GM23338 (cell line): ENCODE data around the gene DNASE1L2. TPM values are rescaled to one million over a fixed set of nuclear protein-coding genes. Genes with fewer than 3 reads are reported as not detected.

Source experiments
- ATAC-seq: fragments of 200-7000 bp; cut with Tn5 transposase; 3 replicates; pipeline ENCODE4 v1.9.1; 2020
- DNase-seq: peaks from one replicate; pipeline ENCODE4 v3.0.0-alpha.2; 2015; ENCODE audit warnings: low spot score
- H2AFZ ChIP-seq: fragments of 200-600 bp; sonication (generic); 2 replicates; pipeline ENCODE4 v1.8.0; 2016; ENCODE audit warnings: antibody characterized with exemption, mild to moderate bottlenecking, moderate library complexity
- H3F3A ChIP-seq: fragments of 200-600 bp; sonication (generic); replicated peaks from 2 replicates; pipeline ENCODE4 v1.8.0; 2017; ENCODE audit warnings: antibody characterized with exemption, mixed run types, low read depth
- H3K27ac ChIP-seq: fragments of 200-600 bp; sonication (generic); 2 replicates; pipeline ENCODE4 v1.6.1; 2016; ENCODE audit warnings: low read depth
- H3K27me3 ChIP-seq: fragments of 200-600 bp; sonication (generic); 2 replicates; pipeline ENCODE4 v1.8.0; 2016; ENCODE audit warnings: mild to moderate bottlenecking, mixed run types, moderate library complexity; ENCODE audit not compliant: insufficient read depth
- H3K36me3 ChIP-seq: fragments of 200-600 bp; sonication (generic); 2 replicates; pipeline ENCODE4 v1.8.0; 2016; ENCODE audit warnings: mild to moderate bottlenecking; ENCODE audit not compliant: insufficient read depth
- H3K4me1 ChIP-seq: fragments of 200-600 bp; sonication (generic); 2 replicates; pipeline ENCODE4 v1.8.0; 2016; ENCODE audit warnings: mild to moderate bottlenecking, moderate library complexity; ENCODE audit not compliant: insufficient read depth
- H3K4me2 ChIP-seq: fragments of 200-600 bp; sonication (generic); 2 replicates; pipeline ENCODE4 v1.7.1; 2017; ENCODE audit warnings: mixed run types
- H3K4me3 ChIP-seq: fragments of 200-600 bp; sonication (generic); 2 replicates; pipeline ENCODE4 v1.6.1; 2016; ENCODE audit warnings: mixed run types
- H3K79me2 ChIP-seq: fragments of 200-600 bp; sonication (generic); replicated peaks from 2 replicates; pipeline ENCODE4 v1.8.0; 2017; ENCODE audit warnings: mild to moderate bottlenecking; ENCODE audit not compliant: insufficient read depth
- H3K9me2 ChIP-seq: fragments of 200-600 bp; sonication (generic); 2 replicates; pipeline ENCODE4 v1.8.0; 2017; ENCODE audit not compliant: insufficient read depth
- H4K20me1 ChIP-seq: fragments of 200-600 bp; sonication (generic); replicated peaks from 2 replicates; pipeline ENCODE4 v1.8.0; 2017; ENCODE audit warnings: mild to moderate bottlenecking; ENCODE audit not compliant: insufficient read depth
- H3K27ac Mint-ChIP-seq: 2 replicates; pipeline ENCODE4 v1.8.0; 2020; ENCODE audit warnings: inconsistent platforms, mild to moderate bottlenecking, moderate library complexity, mixed read lengths
- H3K27me3 Mint-ChIP-seq: 3 replicates; pipeline ENCODE4 v1.8.0; 2022; ENCODE audit warnings: low read depth, mild to moderate bottlenecking, moderate library complexity, mixed read lengths, inconsistent platforms; ENCODE audit not compliant: insufficient read depth, poor library complexity
- H3K36me3 Mint-ChIP-seq: 3 replicates; pipeline ENCODE4 v1.8.0; 2021; ENCODE audit warnings: low read depth, mild to moderate bottlenecking, inconsistent platforms, moderate library complexity, mixed read lengths
- H3K4me1 Mint-ChIP-seq: 3 replicates; pipeline ENCODE4 v1.8.0; 2020; ENCODE audit warnings: mild to moderate bottlenecking, inconsistent platforms, mixed read lengths
- H3K4me3 Mint-ChIP-seq: 3 replicates; pipeline ENCODE4 v1.8.0; 2021; ENCODE audit warnings: moderate library complexity, mild to moderate bottlenecking, inconsistent platforms, mixed read lengths
- H3K9me3 Mint-ChIP-seq: 3 replicates; pipeline ENCODE4 v1.8.0; 2020; ENCODE audit warnings: moderate library complexity, mild to moderate bottlenecking, inconsistent platforms, mixed read lengths
- EZH2 ChIP-seq: fragments of 200-600 bp; sonication (generic); IDR thresholded peaks from one replicate; pipeline ENCODE4 v1.8.0; 2017; ENCODE audit warnings: antibody characterized with exemption, mild to moderate bottlenecking, low read depth; ENCODE audit not compliant: unreplicated experiment
- EZH2phosphoT487 ChIP-seq: fragments of 200-600 bp; sonication (generic); IDR thresholded peaks from one replicate; pipeline ENCODE4 v1.8.1; 2018; ENCODE audit warnings: antibody characterized with exemption; ENCODE audit not compliant: unreplicated experiment
- NANOG ChIP-seq: IDR thresholded peaks from 2 replicates; pipeline ENCODE4 v1.6.1; 2016; ENCODE audit warnings: antibody characterized with exemption, borderline replicate concordance
- POLR2AphosphoS5 ChIP-seq: IDR thresholded peaks from 2 replicates; pipeline ENCODE4 v1.6.1; 2016; ENCODE audit warnings: antibody characterized with exemption, low read depth
- REST ChIP-seq: IDR thresholded peaks from one replicate; pipeline ENCODE4 v1.6.1; 2018; ENCODE audit warnings: antibody characterized with exemption; ENCODE audit not compliant: unreplicated experiment
- STAT1 ChIP-seq: IDR thresholded peaks from one replicate; pipeline ENCODE4 v1.6.1; 2016; ENCODE audit warnings: antibody characterized with exemption; ENCODE audit not compliant: unreplicated experiment
- polyA plus RNA-seq: library from polyadenylated mRNA; unstranded; fragments of >200 nt; fragmentation: Nextera tagmentation; extraction: Ambion mirVana; gene quantifications from 2 replicates; pipeline ENCODE4 v1.2.1, GENCODE V29; 2016
- total RNA-seq: library from RNA; depleted of rRNA; stranded (reverse); fragments of >200 nt; shearing (Covaris generic); gene quantifications from 2 replicates; pipeline ENCODE4 v1.2.3, GENCODE V29; 2014
- TF ChIP-seq, protein P1 (sequence below), 2 experiments: fragments of 200-600 bp in 1 of 2; sonication (generic) in 1 of 2; conservative IDR thresholded peaks; 2 replicates each; pipeline versions ENCODE4 v1.5.1 to v1.6.1; 2016 to 2017; ENCODE audit warnings: antibody characterized with exemption in 2 of 2, low read depth in 2 of 2, mild to moderate bottlenecking in 2 of 2, moderate library complexity in 1 of 2

DNASE1L2 gene
- total and polyA plus RNA-seq, 2 experiments from 2014 or later = 0.23 TPM; not detected in 1

DNA sequence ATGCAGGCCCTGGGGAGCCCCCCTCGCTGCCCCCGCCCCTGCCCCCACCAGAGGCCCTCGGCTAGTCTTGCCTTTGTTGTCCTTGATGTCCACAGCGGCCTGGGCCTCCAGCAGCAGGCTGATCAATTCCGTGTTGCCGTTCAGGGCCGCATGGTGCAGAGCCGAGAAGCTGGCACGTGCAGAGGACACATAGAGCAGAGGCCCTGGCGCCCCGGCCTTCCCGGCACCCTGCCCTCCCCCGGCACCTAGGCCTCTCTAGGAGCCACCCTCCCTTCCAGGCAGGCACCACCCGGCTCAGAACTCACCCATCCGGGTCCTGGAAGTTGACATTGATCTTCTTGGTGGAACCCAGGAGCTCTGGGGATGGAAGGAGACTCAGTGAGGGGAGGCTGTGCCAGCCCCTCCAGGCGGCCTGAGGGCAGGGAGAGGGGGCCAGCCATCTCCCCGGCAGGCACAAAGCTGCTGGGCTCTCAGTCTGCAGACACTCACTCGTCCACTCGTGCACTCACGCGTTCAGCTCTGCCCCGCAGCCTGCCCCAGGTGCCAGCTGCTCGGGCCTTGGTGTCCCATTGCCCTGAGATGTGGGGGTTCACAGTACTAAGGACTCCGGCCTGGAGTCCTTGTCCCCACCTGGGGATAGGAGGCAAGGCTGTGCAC, 46.1 kb upstream of the DNASE1L2 start:
- Mint-ChIP-seq H3K27me3 (peaks cover 9% of the 10 kb centered on the region), H3K27ac (no peak overlapping the region), H3K4me1 (no peaks in the 10 kb centered on the region), H3K4me3 (no peak overlapping the region), H3K36me3 (no peaks in the 10 kb centered on the region), H3K9me3 (no peaks in the 10 kb centered on the region)
- no peak overlapping the region for H3K4me2 ChIP-seq
- H3K9me2 ChIP-seq = no peaks in the 10 kb centered on the region
- H3F3A ChIP-seq = 0 out of 2 replicates have a peak, but pooled peaks cover 2% of the 10 kb centered on the region
- H3K36me3 ChIP-seq = no peaks in the 10 kb centered on the region
- no peak for ATAC-seq
- TF ChIP-seq REST (no peak), EZH2phosphoT487 (no peak)
- H3K4me3 ChIP-seq = no peak overlapping the region
- no peak for DNase-seq
- H3K27ac ChIP-seq = no peak overlapping the region
- no peaks in the 10 kb centered on the region for H3K4me1 ChIP-seq
- H2AFZ ChIP-seq = no peak overlapping the region
- H3K79me2 ChIP-seq = no peaks in the 10 kb centered on the region
- H4K20me1 ChIP-seq = no peaks in the 10 kb centered on the region
- peaks cover 2% of the 10 kb centered on the region for H3K27me3 ChIP-seq

DNA sequence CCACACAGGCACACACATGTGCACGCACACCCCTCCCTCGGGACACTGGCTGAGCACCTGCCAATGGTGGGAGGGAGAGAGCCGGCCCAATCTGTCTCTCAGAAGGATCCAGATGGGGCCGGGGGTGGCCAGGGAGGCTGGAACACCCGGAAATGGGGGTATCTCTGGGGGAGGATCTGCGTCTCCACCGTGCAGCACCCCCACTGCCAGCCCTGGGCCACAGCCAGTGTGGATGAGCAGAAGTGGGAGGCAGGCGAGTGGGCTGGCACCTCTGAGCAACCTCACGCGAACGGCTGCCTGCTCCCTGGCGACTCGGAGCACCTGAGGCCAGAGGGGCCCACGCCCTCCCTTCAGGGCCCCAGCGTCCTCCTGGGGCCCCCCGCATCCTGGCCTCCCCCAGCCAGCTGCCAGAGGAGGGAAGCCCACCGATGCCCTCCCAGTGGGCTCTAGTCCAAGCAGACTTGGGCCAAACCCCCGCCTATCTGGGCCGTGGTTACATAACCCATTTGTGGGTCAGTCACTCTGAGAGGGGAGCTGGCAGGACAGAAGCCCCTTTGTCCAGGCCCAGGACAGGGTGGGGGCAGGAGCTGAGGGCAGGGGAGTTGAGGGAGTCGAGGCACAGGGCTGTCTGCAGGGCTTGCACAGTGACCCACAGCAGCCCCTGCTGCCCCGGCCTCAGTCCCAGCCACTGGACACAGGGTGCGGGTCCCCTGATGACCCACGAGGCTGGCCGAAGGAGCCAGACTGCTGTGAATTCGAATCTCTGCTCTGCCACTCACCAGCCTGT, 45.4 kb upstream of the DNASE1L2 start:
- Histone ChIP-seq H3F3A (0 out of 2 replicates have a peak, but pooled peaks cover 2% of the 10 kb centered on the region), H3K4me3 (no peak overlapping the region), H3K27ac (no peak overlapping the region), H3K4me1 (no peaks in the 10 kb centered on the region; the same call in 1 of the 2 replicates), H2AFZ (no peak overlapping the region), H3K9me2 (no peaks in the 10 kb centered on the region), H3K27me3 (peaks cover 10% of the 10 kb centered on the region), H4K20me1 (no peaks in the 10 kb centered on the region), H3K4me2 (no peak overlapping the region), H3K79me2 (no peaks in the 10 kb centered on the region), H3K36me3 (no peaks in the 10 kb centered on the region)
- no peak for DNase-seq
- no peak overlapping the region for H3K27ac Mint-ChIP-seq
- H3K4me1 Mint-ChIP-seq = no peaks in the 10 kb centered on the region
- H3K27me3 Mint-ChIP-seq = peaks cover 9% of the 10 kb centered on the region
- ATAC-seq = no peak
- H3K36me3 Mint-ChIP-seq = no peaks in the 10 kb centered on the region
- H3K9me3 Mint-ChIP-seq = no peaks in the 10 kb centered on the region
- no peak overlapping the region for H3K4me3 Mint-ChIP-seq
- TF ChIP-seq NANOG (no peak), EZH2 (no peak), POLR2AphosphoS5 (no peak), REST (no peak), EZH2phosphoT487 (no peak), STAT1 (no peak)
- TF ChIP-seq, protein P1, sequence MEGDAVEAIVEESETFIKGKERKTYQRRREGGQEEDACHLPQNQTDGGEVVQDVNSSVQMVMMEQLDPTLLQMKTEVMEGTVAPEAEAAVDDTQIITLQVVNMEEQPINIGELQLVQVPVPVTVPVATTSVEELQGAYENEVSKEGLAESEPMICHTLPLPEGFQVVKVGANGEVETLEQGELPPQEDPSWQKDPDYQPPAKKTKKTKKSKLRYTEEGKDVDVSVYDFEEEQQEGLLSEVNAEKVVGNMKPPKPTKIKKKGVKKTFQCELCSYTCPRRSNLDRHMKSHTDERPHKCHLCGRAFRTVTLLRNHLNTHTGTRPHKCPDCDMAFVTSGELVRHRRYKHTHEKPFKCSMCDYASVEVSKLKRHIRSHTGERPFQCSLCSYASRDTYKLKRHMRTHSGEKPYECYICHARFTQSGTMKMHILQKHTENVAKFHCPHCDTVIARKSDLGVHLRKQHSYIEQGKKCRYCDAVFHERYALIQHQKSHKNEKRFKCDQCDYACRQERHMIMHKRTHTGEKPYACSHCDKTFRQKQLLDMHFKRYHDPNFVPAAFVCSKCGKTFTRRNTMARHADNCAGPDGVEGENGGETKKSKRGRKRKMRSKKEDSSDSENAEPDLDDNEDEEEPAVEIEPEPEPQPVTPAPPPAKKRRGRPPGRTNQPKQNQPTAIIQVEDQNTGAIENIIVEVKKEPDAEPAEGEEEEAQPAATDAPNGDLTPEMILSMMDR (conservative IDR thresholded peaks at IDR 0.05; ENCODE audit: low read depth in 2 of 2) = no peak
